K562 (cell line): ENCODE data around the gene CCDC33.

Experiments
- ARHGAP35 ChIP-seq: fragments of 450-650 bp; IDR thresholded peaks from 2 replicates; pipeline ENCODE4 v1.6.1; 2018; ENCODE audit not compliant: partially characterized antibody
- CBFB ChIP-seq: sonication (generic); formaldehyde crosslinking; IDR thresholded peaks from 2 replicates; pipeline ENCODE4 v1.4.0; 2020; ENCODE audit warnings: mild to moderate bottlenecking, missing genetic modification reagents
- CTCF ChIP-seq, 3 experiments: IDR thresholded peaks in 2 of 3; conservative IDR thresholded peaks in 1 of 3; 2 replicates each; pipeline ENCODE4 v1.5.1; 2011 to 2012; ENCODE audit warnings: low read length in 3 of 3, mild to moderate bottlenecking in 3 of 3, control low read depth in 2 of 3, improper control_type of control experiment in 1 of 3, inconsistent platforms in 1 of 3, low read depth in 1 of 3, mixed read lengths in 1 of 3, moderate library complexity in 1 of 3; ENCODE audit not compliant: insufficient read depth in 2 of 3
- DPF2 ChIP-seq: fragments of 450-650 bp; IDR thresholded peaks from 2 replicates; pipeline ENCODE4 v1.6.1; 2016
- MAZ ChIP-seq, 2 experiments: fragments of 450-650 bp in 1 of 2; sonication (generic) in 1 of 2; formaldehyde crosslinking; IDR thresholded peaks in 1 of 2; conservative IDR thresholded peaks in 1 of 2; 2 replicates each; pipeline versions ENCODE4 v1.4.0 to v1.5.0; 2020; ENCODE audit warnings: mild to moderate bottlenecking in 1 of 2, missing genetic modification reagents in 1 of 2
- RAD21 ChIP-seq, 2 experiments: fragments of 250-450 bp in 1 of 2; fragments of 450-650 bp in 1 of 2; sonication (Bioruptor Pico) in 1 of 2; formaldehyde crosslinking in 1 of 2; IDR thresholded peaks in 1 of 2; conservative IDR thresholded peaks in 1 of 2; 2 replicates each; pipeline versions ENCODE4 v1.4.0 to v1.8.0; 2020 to 2022; ENCODE audit warnings: mild to moderate bottlenecking in 2 of 2, moderate library complexity in 1 of 2
- RBM22 ChIP-seq: fragments of 200-400 bp; formaldehyde crosslinking; IDR thresholded peaks from 2 replicates; pipeline ENCODE4 v1.6.1; 2018; ENCODE audit warnings: low read length, low read depth; ENCODE audit not compliant: poor library complexity, severe bottlenecking
- RCOR1 ChIP-seq, 2 experiments: IDR thresholded peaks; 2 replicates each; pipeline ENCODE4 v1.6.1; 2012; ENCODE audit warnings: low read depth in 2 of 2, low read length in 2 of 2, borderline replicate concordance in 1 of 2, improper control_type of control experiment in 1 of 2
- SAFB2 ChIP-seq: fragments of 200-400 bp; formaldehyde crosslinking; IDR thresholded peaks from 2 replicates; pipeline ENCODE4 v1.6.1; 2018; ENCODE audit warnings: borderline replicate concordance, low read length, low read depth, moderate library complexity; ENCODE audit not compliant: severe bottlenecking
- SAP30 ChIP-seq: fragments of 200-600 bp; sonication (generic); IDR thresholded peaks from 2 replicates; pipeline ENCODE4 v1.6.1; 2012; ENCODE audit warnings: borderline replicate concordance, low read depth, mild to moderate bottlenecking, moderate library complexity, low read length, control low read depth, inconsistent platforms; ENCODE audit not compliant: insufficient read depth, poor library complexity, severe bottlenecking
- THRA ChIP-seq: fragments of 450-650 bp; IDR thresholded peaks from 2 replicates; pipeline ENCODE4 v1.6.1; 2017; ENCODE audit warnings: mild to moderate bottlenecking, moderate library complexity
- ZNF274 ChIP-seq: IDR thresholded peaks from 2 replicates; pipeline ENCODE4 v1.6.1; 2011; ENCODE audit warnings: low read depth, mild to moderate bottlenecking, low read length, moderate library complexity, borderline replicate concordance
- ZNF408 ChIP-seq: fragments of 250-450 bp; sonication (Bioruptor Pico); IDR thresholded peaks from 2 replicates; pipeline ENCODE4 v1.4.0; 2020; ENCODE audit warnings: low read depth, mild to moderate bottlenecking, moderate library complexity
- ZNF79 ChIP-seq: fragments of 250-450 bp; sonication (Bioruptor Pico); IDR thresholded peaks from 2 replicates; pipeline ENCODE4 v1.4.0; 2020; ENCODE audit warnings: low read depth, mild to moderate bottlenecking, moderate library complexity

- TF ChIP-seq MAZ (CRISPR knock-in tag; conservative IDR thresholded peaks at IDR 0.05 in 1 of 2, IDR thresholded peaks at IDR 0.05 in 1 of 2) = no peak
- no peak for TF ChIP-seq THRA
- no peak for TF ChIP-seq CTCF (IDR thresholded peaks at IDR 0.05 in 2 of 3, conservative IDR thresholded peaks at IDR 0.05 in 1 of 3; ENCODE audit: insufficient read depth in 2 of 3, low read depth in 1 of 3, low read length in 3 of 3)
- TF ChIP-seq RBM22 = no peak
- no peak for TF ChIP-seq SAFB2
- no peak for TF ChIP-seq RAD21 (CRISPR knock-in tag; conservative IDR thresholded peaks at IDR 0.05 in 1 of 2, IDR thresholded peaks at IDR 0.05 in 1 of 2)
- no peak for TF ChIP-seq ARHGAP35
- TF ChIP-seq DPF2 = no peak
- TF ChIP-seq ZNF274 = no peak
- no peak for TF ChIP-seq ZNF79 (CRISPR knock-in tag)
- no peak for TF ChIP-seq ZNF408 (CRISPR knock-in tag)
- TF ChIP-seq CBFB (CRISPR knock-in tag) = no peak
- TF ChIP-seq SAP30 = no peak
- no peak for TF ChIP-seq RCOR1 (IDR thresholded peaks at IDR 0.05; ENCODE audit: borderline replicate concordance in 1 of 2, low read depth in 2 of 2, low read length in 2 of 2)
Measured at GRCh38 chr15:74362482-74362881, 126.4 kb downstream of the CCDC33 start.
